ENCODE results near the gene ZSWIM4. TPM values are rescaled to one million over a fixed set of nuclear protein-coding genes. Genes with fewer than 3 reads are reported as not detected.

The ZSWIM4 gene
- total and polyA plus RNA-seq, 10 donors = 1.5 to 14.8 (median 7.7) TPM

DNA sequence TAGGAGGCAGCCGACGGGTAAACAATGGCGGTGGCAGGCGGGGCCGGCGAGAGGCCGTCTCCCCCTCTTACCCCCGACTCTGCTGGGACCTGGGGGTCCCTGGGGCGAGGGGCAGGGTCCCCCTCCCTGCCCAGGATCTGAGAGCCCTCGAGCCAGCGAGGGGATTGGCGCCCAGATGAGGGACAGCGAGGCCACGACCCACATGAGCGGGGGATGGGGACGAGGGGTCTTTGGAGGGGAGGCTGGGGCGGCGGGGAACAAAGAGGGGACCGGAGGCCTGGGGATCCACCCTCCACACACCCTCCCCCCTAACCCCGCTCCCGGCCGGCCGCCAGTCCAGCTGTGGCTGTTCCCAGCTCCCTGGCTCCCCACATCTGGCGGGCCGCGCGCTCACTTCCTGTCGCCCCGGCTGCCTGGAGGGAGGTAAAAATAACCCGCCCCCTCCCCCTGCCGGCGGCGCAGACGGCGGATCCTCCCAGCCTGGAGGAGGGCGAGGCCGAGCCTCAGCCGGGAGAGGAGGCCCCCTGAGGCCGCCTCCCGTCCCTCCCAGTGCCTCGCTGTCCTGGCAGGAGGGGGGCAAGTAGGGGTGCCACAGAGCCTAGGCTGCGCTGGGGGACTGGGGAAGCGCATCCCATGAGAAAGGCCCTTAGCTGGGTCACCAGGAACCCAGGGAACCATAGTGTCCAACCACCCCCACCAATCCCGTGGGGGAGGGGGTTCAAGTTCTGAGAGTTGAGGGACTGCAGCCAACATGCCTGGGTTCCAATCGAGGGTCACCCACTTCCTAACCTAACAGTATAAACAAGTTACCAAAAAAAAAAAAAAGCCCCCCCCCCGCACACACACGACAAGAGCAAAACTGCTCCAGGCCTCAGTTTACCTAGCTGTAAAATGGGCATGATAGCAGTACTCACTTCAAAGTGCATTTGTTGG lies 52.4 kb downstream of the ZSWIM4 start:
- Histone ChIP-seq H3K27ac (peak overlapping the region; percentile 88 to 100 (median 96)), H3K27me3 (replicated peaks in 1 of 7) (peaks cover 0 to 19% (median 0%) of the 10 kb centered on the region in 7 donors), H3K9me3 (no peaks in the 10 kb centered on the region), H3K4me3 (peak overlapping the region; percentile 30 to 74 (median 44)), H3K36me3 (no peaks in the 10 kb centered on the region), H3K4me1 (peaks cover 34 to 87% (median 69%) of the 10 kb centered on the region in 6 donors)
- TF ChIP-seq, protein P1, sequence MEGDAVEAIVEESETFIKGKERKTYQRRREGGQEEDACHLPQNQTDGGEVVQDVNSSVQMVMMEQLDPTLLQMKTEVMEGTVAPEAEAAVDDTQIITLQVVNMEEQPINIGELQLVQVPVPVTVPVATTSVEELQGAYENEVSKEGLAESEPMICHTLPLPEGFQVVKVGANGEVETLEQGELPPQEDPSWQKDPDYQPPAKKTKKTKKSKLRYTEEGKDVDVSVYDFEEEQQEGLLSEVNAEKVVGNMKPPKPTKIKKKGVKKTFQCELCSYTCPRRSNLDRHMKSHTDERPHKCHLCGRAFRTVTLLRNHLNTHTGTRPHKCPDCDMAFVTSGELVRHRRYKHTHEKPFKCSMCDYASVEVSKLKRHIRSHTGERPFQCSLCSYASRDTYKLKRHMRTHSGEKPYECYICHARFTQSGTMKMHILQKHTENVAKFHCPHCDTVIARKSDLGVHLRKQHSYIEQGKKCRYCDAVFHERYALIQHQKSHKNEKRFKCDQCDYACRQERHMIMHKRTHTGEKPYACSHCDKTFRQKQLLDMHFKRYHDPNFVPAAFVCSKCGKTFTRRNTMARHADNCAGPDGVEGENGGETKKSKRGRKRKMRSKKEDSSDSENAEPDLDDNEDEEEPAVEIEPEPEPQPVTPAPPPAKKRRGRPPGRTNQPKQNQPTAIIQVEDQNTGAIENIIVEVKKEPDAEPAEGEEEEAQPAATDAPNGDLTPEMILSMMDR (IDR thresholded peaks at IDR 0.05 in 8 of 11, conservative IDR thresholded peaks at IDR 0.05 in 3 of 11) = peak in 9 of 11 experiments; percentile 37 to 71 (median 55)
- TF ChIP-seq POLR2AphosphoS5 (IDR thresholded peaks at IDR 0.05) = peak; percentile 88 to 93 (median 92)
- TF ChIP-seq POLR2A (IDR thresholded peaks at IDR 0.05) = peak in 1 of 3 donors; percentile 59
- WGBS, 5 donors = 3 to 5% (median 4%) methylated on average over 23 to 45 of the region's 47 CpGs
- intact Hi-C loops (cut with DNase I; ENCODE audit: low total_unique reads) = no loop called here
- peak; percentile 95 for DNase-seq

DNA sequence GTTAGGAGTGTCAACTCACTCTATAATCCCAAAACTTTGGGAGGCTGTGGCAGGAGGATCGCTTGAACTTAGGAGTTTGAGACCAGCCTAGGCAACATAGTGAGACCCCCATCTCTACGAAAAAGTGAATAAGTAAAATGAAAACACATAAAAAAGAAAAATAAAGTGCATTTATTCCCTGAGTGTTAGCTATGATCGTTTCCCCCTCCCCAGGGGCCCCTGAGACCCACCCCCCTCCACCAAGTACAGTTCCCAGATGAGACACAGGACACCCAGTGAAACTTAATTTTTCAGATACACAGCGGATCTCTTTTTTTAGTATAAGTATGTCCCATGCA lies 53.1 kb downstream of the ZSWIM4 start:
- Histone ChIP-seq H3K27me3 (replicated peaks in 1 of 7) (peaks cover 0 to 19% (median 0%) of the 10 kb centered on the region in 7 donors), H3K27ac (peak overlapping the region in 5 of 8 donors; percentile 94 to 100 (median 98)), H3K36me3 (no peaks in the 10 kb centered on the region), H3K9me3 (no peaks in the 10 kb centered on the region), H3K4me1 (peaks cover 30 to 82% (median 64%) of the 10 kb centered on the region in 6 donors), H3K4me3 (no peak overlapping the region)
- 68 to 77% (median 72%) methylated on average over 4 of the region's 4 CpGs for WGBS, 5 donors
- TF ChIP-seq POLR2AphosphoS5 (IDR thresholded peaks at IDR 0.05) = no peak
- TF ChIP-seq, protein P1 (IDR thresholded peaks at IDR 0.05 in 8 of 11, conservative IDR thresholded peaks at IDR 0.05 in 3 of 11) = no peak
- TF ChIP-seq POLR2A (IDR thresholded peaks at IDR 0.05) = no peak
- DNase-seq = no peak
- intact Hi-C loops (cut with DNase I; ENCODE audit: low total_unique reads) = no loop called here

DNA sequence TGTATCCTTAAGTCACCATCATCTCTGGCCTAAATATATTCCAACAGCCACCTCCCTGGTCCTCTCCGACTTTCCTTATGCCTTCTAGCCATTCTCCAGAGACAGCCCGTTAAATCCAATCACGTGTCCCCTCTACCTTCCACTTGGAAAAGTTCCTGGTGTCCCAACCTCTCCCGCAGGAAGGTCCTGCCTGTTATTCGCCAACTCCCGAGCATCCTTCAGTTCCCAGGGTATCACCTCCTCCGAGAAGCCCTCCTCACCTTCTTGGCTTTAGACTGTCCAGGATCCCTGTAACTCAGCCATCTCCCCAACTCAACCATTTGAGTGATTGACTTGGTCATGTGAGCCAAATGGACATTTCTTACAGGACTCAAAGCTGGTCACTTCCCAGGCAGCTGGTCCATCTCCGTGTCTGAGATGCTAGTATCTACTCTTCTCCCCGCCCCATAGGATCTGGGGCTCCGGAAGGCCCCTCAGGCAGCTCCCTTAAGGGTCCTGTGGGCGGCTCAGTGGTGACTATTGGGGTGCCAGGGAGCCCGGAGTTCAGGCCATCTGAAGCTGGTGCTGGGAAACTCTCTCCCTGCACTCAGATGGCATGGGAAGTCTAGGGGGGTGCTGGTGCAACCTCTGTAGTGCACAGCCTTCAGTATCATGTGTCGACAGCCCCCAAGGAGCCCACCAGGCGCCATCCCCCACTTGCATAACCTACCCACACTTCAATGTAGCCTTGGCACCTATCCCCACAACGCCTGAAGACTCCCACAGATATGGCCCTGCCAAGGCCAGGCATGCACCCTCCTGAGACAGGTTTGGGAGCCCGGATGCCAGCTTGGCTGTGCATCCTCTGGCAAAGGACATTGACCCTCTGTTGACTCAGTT lies 53.8 kb downstream of the ZSWIM4 start:
- intact Hi-C loops (cut with DNase I; ENCODE audit: low total_unique reads) = no loop called here
- no peak overlapping the region for H3K4me3 ChIP-seq
- no peaks in the 10 kb centered on the region for H3K36me3 ChIP-seq
- WGBS, 5 donors = 71 to 89% (median 82%) methylated on average over 14 to 16 of the region's 16 CpGs
- H3K27ac ChIP-seq = peak overlapping the region in 4 of 8 donors; percentile 60 to 100 (median 96)
- no peak for DNase-seq
- peaks cover 23 to 74% (median 57%) of the 10 kb centered on the region in 6 donors for H3K4me1 ChIP-seq
- no peaks in the 10 kb centered on the region for H3K9me3 ChIP-seq
- H3K27me3 ChIP-seq (replicated peaks in 1 of 7) = peaks cover 0 to 19% (median 0%) of the 10 kb centered on the region in 7 donors
- no peak for TF ChIP-seq POLR2A (IDR thresholded peaks at IDR 0.05)
- no peak for TF ChIP-seq POLR2AphosphoS5 (IDR thresholded peaks at IDR 0.05)
- TF ChIP-seq, protein P1 (IDR thresholded peaks at IDR 0.05 in 8 of 11, conservative IDR thresholded peaks at IDR 0.05 in 3 of 11) = no peak

Measured in spleen (tissue), 11 donors.